ENCODE measurements around the gene ERRFI1.

The ERRFI1 gene

DNA sequence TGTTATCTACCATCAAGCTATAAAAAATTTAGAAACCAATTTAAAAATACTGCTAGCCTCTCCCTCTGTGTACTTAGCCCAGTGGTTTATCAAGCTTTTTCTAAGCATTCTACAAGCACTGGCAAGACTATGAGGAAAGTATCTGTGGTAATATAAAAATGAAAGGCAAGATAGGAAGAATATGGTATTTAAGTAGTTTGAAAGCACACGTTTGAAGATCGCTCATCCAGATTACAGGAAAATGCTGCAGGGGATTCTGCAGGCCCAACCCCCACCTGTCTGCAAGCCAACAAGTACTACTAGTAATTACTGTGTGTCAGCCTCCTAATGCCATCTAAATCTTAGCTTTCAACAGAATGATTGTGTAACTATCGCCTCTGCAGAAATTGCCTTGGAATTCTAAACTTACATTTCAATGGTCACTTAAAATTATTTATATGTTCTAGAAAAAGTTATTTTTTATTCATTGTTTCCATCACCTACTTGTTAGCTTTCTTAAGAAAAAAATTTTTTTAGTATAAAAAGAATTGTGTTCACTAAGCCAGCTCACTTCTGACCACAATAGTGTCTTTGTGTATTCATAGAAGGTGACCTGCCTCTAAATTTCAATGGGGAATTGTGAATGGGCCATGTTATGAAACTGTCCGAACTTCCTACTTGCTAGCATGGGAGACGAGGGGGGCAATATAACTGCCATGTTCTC lies 8.5 kb downstream of the ERRFI1 start:
- DNase-seq: no peak

DNA sequence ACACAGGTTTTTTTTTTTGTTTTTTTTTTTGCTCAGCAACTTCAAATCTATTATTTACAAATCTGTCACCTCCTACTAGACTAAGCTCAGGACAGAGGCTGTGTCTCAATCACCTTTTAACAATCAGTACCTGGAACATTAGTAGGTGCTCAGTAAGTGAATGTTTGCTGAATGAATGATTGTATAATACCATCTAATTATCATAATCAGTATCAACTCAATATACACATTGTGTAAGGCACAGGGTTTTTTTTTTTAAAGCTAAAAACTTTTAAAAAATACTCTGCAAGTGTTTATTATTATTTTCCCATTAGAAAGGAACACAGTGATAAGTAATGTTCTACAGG lies 9.2 kb downstream of the ERRFI1 start:
- no peak for DNase-seq

- no peak for DNase-seq
These were observed 9.8 kb downstream of the ERRFI1 start for GRCh38 chr1:8016210-8016894.

- no peak for DNase-seq
These were observed 10.3 kb downstream of the ERRFI1 start for GRCh38 chr1:8015809-8016165.

GRCh38 chr1:8015036-8015808 lies 10.9 kb downstream of the ERRFI1 start:
- peak in 1 of 2 experiments; percentile 33 for DNase-seq

DNA sequence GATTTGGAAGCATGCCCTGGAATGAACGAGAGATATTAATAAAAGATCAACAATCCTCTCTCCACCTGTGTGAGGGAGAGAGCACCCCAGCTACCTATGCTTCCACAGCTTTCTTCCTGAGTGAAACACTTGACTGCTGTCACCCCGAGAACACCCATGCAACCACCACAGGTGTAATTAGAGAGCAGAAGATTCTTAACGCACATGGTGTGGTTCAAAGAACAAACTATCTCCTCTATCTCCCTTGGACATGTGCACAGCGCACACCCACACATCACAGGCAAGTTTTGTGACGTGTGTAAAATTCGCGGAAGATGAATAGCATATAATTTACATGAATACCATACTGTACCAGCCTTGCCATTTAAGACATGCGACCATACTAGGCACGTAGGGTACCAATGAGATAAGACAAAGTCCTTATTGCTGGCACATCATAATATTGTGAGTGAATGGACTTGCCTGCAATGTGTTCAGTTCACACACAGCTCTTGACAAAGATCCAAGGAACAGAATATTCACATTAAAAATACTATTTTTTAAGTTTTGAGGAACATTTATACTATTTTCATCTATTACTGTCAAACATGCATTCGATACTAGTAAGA lies 11.6 kb downstream of the ERRFI1 start:
- DNase-seq: no peak

DNA sequence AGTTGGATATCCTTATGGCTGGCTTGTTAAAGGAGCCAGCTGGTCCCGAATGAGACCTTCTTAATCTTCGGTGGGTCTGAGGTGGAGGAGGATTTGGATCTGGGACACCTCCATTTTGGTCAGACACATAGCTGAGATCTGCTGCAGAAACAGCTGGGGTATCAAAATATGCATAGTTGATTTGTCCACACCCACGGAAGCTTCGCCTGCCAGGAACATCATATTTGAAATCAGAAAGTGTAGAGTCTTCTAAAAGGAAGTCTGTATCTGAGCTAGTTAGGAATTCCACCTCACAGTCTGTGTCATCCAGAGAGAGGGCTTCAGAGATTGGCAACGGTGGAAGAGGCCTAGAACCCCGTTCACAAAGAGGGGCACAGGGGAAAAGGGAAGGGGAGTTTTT lies 12.3 kb downstream of the ERRFI1 start:
- no peak for DNase-seq

DNA sequence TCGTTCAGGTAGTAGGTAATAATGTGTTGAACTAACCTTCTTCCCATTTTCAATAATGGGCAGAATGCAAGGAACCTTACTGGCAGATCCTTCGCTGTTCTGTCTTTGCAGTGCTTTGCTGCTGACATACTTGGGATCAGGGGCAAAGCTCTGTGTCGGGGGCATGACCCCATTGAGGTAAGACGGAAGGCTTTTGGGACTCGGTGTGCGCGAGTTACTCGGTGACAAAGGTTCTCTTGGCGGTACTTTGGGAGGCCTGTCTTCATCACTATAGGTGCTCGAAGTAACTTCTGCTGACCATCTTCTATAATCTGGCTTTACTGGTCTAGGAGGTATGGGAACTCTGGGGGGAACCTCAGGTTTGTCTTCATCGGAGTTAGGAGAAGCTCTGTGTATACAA lies 12.7 kb downstream of the ERRFI1 start:
- DNase-seq: no peak

DNA sequence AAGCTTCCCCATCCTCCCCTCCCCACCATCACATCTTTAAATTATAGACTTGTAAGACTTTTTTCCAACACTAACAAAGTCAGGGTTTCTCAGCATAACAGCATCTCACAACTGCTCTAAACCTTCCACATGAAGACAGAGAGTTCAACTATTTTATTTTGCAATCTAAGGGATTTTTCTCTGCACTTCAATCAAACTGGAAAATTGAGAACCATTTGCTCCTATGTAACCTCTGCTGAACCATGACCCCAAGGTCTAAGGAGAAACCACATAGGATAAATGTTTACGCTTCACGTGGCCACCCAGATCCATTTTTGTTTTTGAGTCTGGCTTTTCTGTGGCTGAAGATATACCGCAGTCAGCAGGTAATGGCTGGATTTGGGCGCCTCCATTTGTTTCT lies 13.2 kb downstream of the ERRFI1 start:
- DNase-seq: no peak

DNA sequence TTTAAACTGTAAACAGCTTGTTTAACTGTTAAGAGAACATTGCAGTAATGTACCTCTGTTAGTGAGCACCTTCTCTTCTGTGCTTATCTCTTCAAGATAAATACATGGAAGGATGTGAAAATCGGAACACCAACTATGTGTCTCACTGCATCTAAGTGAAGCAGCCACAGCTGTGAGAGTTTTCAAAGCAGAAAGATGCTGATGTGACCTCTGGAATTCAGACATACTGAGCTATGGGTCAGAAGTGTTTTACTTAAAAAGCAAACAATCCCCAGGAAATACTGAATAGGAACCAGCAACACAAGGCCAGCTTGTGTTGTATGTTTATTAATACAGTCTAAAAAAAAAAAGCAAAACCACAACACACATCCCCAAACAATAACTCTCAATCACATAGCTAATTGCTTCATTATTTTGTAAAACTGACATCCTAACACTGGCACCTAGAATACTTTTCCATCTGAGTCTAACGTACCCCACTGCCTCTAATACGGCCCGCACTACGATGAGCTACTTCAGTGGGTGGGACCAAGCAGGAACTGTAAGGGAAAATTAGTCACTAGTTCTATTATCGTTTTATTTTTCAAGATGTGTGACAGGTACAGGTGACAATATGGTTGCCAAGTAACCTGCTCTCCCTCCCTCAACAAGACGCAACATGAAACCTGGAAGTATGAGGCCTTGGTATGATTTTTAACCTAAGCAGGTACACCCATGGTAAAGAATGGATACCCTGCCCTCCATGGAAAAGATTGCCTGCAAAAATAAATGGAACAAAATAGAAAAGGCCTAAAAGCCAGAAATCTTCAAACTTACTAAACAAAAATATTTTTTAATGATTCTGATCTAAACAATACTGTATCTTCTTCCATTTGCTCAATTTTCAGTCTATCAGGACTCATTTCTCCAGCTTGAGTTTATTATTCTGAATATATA lies 13.9 kb downstream of the ERRFI1 start:
- DNase-seq: no peak

- DNase-seq: no peak
These were observed 15.1 kb downstream of the ERRFI1 start for GRCh38 chr1:8011016-8011415.

GRCh38 chr1:8010080-8010664 lies 15.9 kb downstream of the ERRFI1 start:
- no peak for DNase-seq

- DNase-seq: no peak
These were observed 16.8 kb downstream of the ERRFI1 start for GRCh38 chr1:8009043-8010002.

DNA sequence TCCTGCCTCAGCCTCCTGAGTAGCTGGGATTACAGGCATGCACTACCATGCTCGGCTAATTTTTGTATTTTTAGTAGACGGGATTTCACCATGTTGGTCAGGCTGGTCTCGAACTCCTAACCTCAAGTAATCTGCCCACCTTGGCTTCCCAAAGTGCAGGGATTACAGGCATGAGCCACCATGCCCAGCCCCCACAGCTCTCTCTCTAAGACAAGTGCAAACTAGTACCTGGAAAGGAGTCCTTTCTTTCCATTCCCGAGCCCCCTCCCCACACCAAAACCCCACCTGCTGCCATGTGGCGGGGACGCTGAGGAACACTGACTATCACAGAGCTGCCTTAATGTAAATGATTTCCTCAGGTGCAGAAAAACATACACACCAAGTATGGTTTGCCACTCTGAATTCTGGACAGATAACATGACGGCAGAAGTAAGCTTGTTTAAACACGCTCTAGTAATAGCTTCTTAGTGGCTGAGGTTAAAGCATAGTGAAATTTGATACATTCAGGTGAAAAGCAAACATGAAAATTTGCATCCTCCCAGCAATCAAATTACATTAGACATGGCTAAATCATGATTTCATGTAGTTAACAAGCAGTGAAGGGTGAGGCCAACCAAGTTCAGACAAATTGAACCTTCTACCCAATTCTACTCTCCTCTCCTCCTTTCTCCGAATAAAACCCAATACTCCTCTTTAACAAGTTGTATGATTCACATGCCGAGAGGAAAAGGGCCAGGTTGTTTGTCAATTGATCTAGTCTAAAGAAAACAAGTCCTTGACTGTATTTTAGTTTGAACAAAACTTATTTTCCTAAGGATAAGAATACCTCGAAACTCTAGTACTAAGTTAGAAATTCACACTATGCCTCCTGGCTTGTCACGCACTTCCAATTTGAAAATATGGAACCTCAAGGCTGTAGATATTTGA lies 19.8 kb downstream of the ERRFI1 start:
- no peak for DNase-seq

GRCh38 chr1:8004803-8005573 lies 21.1 kb downstream of the ERRFI1 start:
- DNase-seq: no peak

GRCh38 chr1:8004113-8004802 lies 21.9 kb downstream of the ERRFI1 start:
- DNase-seq: no peak

DNA sequence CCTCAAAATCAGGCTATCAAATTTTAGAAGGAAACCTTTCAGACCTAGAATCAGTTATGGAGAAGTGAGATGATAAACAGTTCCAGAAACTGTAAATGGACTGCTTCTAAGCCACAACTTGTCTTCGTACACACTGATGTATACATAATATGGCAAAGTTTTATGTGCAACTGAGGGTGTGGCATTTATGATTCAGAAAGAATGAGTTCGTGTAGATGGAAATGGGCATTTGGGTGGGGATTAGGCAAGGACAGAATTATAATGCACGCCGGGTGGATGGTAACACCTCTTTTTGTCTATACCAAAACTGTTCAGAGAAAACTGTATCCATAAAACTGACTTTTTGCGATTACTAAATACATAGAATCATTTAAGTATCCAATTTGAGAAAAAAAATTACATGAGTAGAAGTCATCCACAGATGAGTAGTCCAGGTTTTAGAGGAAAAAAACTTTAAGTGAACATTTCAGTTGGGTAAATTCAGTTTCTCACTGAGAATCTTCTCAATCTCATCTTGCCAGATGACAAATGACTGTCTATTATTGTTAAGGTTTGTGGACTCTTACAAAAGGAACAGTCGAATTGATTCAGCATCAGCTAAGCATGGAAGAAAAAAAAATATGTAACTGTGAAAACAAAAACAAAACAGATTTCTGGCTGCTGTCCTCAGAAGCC lies 22.5 kb downstream of the ERRFI1 start:
- DNase-seq: no peak

- DNase-seq: no peak
These were observed 23.2 kb downstream of the ERRFI1 start for GRCh38 chr1:8002921-8003320.

Data from activated T-cell treated with anti-CD3 and anti-CD28 coated beads, Interleukin-2, amount 50 U/mL, for 48 hours (primary cell).